NCI-H446 (cell line): Measurements from ENCODE around the gene OSER1.
A peak's percentile ranks its signal among the peaks of the same experiment; 100 is the strongest.

Source experiments
- DNase-seq, 2 experiments: peaks; one replicate each; lab custom pipeline; 2025; lab: John Stamatoyannopoulos, UW

The OSER1 gene

GRCh38 chr20:44224637-44225036 lies 14.1 kb upstream of the OSER1 start:
- DNase-seq = no peak

- DNase-seq = no peak
These were observed 13.2 kb upstream of the OSER1 start for GRCh38 chr20:44223721-44224120.

- DNase-seq = no peak
These were observed 12.2 kb upstream of the OSER1 start for GRCh38 chr20:44222633-44223368.

GRCh38 chr20:44222027-44222426 lies 11.5 kb upstream of the OSER1 start:
- DNase-seq = no peak

GRCh38 chr20:44221368-44221954 lies 10.9 kb upstream of the OSER1 start:
- no peak for DNase-seq

- DNase-seq = no peak
These were observed 9.2 kb upstream of the OSER1 start for GRCh38 chr20:44219791-44220190.

- no peak for DNase-seq
These were observed 8.7 kb upstream of the OSER1 start for GRCh38 chr20:44219170-44219730.

GRCh38 chr20:44218446-44218845 lies 7.9 kb upstream of the OSER1 start:
- no peak for DNase-seq

GRCh38 chr20:44217342-44218092 lies 6.9 kb upstream of the OSER1 start:
- peak; percentile 41 to 74 for DNase-seq

- DNase-seq = peak; percentile 53 to 74
These were observed 4.6 kb upstream of the OSER1 start for GRCh38 chr20:44215125-44215524.

- DNase-seq = no peak
These were observed 2.2 kb upstream of the OSER1 start for GRCh38 chr20:44212792-44213191.

- no peak for DNase-seq
These were observed 837 bp upstream of the OSER1 start for GRCh38 chr20:44211177-44212039.

GRCh38 chr20:44209686-44210405 lies 725 bp downstream of the OSER1 start:
- no peak for DNase-seq

GRCh38 chr20:44208770-44209169 lies 1.8 kb downstream of the OSER1 start:
- no peak for DNase-seq

GRCh38 chr20:44208165-44208564 lies 2.4 kb downstream of the OSER1 start:
- DNase-seq = no peak

GRCh38 chr20:44207126-44207723 lies 3.3 kb downstream of the OSER1 start:
- DNase-seq = no peak

- DNase-seq = no peak
These were observed 4.4 kb downstream of the OSER1 start for GRCh38 chr20:44206132-44206531.

GRCh38 chr20:44204832-44205215 lies 5.7 kb downstream of the OSER1 start:
- no peak for DNase-seq

GRCh38 chr20:44204156-44204831 lies 6.3 kb downstream of the OSER1 start:
- no peak for DNase-seq

GRCh38 chr20:44203161-44203560 lies 7.4 kb downstream of the OSER1 start:
- DNase-seq = no peak
